Hematopoietic multipotent progenitor cell (in vitro differentiated cells): Measurements from ENCODE around the gene FYN. TPM values are rescaled to one million over a fixed set of nuclear protein-coding genes. Genes with fewer than 3 reads are reported as not detected.

ENCODE experiments used
- DNase-seq, 3 donors: peaks; one replicate each; pipeline ENCODE4 v3.0.0-alpha.2; 2011 to 2015; ENCODE audit warnings: low read depth in 2 of 3, low spot score in 2 of 3
- total RNA-seq: library from RNA; depleted of rRNA; stranded (reverse); fragments of >200 nt; gene quantifications from one replicate; pipeline ENCODE4 v1.2.3, GENCODE V29; 2012

The FYN gene
- total RNA-seq, 1 donor, result 20.2 TPM

DNA sequence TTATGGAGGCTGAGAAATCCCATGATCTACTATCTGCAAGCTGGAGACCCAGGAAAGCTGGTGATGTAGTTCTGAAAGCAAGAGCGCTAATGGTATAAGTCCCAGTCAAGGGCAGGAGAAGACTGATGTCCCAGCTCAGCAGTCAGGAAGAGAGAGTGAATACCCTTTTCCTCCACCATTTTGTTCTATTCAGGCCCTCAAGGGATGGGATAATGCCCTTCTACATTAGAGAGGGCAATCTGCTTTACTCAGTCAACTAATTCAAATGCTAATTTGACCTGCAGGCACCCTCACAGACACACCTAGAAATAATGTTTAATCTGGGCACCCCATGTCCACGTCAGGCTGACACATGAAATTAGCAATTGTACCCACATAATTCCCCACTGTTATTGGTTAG is 10.8 kb upstream of the FYN start:
- DNase-seq, result no peak

DNA sequence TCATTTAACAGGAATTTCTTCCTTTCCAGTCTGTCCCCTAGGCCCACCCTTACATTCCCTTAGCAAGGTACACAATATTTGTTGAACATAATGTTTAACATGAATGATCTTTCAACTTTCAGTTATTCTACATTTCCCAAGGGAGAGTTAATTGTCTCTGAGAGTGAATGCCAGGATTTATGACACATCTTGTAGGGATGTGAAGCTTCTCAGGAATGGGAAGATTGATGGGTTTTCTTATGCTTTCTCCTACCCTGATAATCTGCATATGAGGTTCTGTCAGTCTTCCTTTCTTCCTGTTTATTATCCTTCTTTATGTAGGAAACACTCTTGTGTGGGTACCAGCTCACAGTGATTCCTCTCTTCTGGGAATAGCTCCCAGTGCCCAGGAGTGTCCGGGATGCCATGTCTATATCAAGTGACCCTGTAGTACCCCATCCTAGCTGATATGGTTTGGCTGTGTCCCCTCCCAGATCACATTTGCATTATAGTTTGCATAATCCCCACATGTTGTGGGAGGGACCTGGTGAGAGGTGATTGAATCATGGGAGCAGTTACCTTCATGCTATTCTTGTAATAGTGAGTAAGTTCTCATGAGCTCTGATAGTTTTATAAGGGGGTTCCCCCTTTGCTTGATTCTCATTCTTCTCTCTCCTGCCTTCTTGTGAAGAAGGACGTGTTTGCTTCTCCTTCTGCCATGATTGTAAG is 7.1 kb upstream of the FYN start:
- no peak for DNase-seq

DNA sequence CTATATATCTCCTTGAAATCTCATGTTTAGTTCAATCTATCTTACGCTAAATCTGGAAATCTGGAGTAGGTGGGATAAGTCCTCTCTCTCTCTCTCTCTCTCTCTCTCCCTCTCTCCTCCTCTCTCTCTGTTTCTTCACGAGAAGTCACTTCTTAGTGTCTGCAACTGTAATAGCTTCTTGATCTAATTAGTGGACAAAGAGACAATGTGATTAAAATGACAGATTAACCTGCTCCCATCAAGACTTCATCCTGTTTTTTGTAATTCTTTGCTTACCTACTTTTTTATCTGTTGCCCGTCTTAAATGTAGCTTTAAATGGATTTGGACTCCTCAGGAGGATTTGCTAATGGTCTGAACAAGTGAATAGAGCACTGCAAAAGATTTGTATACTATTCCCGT is 2.5 kb upstream of the FYN start:
- no peak for DNase-seq

DNA sequence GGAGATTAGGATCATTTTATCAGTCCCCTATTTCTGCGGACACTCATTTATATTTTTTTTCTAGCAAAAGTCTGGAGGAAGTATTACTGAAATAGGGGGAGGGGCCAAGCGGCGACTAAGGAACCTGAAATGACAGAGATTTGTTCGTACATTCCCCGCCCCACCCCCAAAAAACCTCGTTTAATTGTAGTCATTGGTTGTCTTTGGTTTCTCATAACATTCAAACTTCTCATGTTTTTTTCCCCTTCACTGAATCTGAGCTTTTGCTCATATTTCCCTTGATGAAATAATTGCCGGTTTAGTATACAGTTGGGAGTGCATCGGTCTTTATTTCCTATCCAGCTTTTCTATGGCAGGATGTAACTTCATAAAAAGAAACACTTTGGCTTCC is 768 bp upstream of the FYN start:
- DNase-seq, result peak in 2 of 3 donors; percentile 59 to 71

DNA sequence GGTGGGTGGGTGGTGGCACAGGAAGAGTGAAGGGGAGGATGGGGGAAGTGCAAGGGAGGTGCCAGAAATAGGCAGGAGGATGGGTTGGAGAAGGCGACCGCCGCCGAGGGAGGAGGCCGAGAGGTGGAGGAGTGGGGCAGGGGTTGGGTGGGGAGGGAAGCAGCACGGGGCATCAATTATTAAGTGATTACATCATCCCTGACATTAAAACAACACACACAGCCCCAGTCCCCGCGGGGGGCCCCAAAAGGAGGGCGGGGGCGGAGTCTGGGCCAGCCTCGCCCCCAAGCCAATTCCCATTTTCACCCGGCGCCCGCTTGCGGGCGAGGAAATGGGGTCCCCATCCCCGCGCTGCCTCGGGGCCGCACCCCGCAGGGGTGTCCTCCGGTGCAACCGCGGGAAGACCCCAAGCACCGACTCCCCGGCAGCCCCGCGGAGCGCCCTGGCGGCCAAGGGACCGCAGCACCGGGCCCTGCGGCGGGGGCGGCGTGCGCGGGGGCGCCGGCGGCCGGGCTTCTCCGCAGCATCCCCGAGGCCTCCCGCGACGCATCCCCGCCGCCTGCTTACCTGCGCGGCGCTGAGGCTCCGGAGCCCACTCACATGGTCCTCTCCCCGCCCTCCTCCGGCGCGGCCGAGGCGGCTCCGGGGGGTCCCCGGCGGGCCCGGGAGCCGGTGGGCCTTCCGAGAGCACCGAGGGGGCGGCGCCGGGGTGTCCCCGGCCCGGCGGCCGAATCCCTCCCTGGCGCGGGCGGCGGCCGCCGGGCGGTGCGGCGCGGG is 663 bp downstream of the FYN start:
- peak in 2 of 3 donors; percentile 54 to 73 for DNase-seq

DNA sequence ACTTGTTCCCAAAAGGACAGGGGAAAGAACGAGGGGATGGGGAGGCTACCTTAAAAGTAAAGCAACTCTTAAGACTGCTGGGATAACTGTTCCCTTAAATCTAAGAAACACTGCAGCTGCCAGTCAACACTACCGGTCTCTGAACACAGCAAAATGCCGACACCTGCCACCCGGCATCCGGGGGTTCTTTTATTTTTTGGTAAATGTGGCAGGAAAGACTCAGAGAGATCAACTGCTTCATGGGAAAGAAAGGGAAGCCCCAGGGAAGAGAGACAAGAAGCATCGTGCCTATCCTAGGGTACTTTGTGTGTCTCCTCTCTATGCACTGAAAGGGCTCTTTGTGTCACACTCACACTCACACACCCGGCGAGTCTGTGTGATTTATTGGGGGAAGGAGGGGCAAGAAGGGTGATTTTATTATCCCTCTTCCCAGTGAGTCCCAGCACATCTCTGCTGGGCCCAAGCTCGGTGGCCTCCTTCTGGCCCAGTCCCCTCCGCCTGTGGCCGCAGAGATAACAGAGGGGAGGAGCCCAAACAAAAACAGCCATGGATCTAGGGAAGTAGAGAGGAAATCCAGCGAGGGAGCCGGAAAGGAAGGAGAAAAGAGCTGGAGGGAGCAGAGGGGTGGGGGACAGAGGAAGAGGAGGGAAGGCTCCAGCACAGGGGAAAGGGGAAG is 1.4 kb downstream of the FYN start:
- DNase-seq, result peak in 2 of 3 donors; percentile 16 to 31

DNA sequence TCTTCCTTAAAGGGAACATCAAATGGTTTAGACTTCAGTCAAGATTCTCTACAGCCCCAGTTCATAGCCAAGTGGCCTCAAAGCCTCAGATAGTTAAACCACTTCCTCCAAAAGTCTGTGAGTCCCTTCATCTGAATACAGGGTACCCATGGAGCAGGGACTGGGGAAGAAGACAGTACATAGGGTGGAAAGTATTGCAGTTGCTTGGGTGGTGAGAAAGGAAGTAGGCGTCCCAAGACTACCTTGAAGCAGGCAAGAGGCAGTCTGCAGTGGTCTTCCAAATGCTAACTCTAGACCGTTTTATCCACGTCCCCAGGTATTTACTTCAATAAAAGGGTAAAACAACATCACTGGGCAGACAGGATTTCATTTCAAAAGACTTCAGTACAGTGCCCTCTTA is 2.0 kb downstream of the FYN start:
- DNase-seq, result peak in 2 of 3 donors; percentile 17 to 66

DNA sequence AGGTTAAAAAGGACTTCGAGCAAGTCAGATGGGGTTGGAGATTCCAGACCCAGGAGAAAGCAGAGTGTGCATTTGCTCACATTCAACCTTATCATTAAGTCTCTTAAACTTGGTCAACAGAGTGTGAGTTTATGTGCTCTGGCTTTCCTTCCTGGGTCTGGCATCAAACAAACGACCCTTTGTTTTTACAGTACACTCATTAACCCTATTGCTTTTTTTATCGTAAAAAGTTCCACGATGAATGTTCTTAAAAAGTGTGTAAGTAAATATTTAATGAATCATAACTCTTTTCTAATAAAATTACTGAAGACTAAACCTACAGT is 2.5 kb downstream of the FYN start:
- no peak for DNase-seq

DNA sequence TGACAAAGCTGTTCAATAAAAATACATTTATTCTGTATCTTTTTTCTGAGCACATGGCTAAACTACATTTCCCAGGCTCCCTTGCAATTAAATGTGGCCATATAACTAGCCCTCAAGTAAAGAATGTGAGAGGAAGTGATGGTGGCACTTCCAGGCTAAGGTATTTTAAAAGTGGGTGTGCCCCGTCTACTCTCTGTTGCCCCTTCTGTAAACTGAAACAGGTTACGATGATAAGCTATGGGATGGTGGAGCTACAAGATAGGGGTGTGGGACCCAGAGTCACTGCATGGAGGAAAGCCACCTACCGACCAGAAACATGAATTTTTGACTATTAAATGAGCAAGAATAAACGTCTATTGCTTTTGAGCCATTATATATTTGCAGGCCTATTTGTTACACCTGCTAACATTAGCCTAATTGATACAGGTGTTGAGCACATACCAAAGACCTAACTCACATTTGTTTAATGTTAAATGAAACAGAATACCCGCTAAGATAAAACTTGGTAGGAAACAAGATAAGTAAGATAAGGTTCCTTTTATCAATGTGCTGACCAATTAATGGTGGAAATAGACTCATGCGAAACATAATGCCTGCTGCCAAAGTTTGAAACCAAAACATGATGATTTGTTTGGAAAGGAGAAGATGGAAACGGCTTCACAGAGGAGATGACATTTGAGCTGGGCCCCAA is 3.1 kb downstream of the FYN start:
- no peak for DNase-seq

DNA sequence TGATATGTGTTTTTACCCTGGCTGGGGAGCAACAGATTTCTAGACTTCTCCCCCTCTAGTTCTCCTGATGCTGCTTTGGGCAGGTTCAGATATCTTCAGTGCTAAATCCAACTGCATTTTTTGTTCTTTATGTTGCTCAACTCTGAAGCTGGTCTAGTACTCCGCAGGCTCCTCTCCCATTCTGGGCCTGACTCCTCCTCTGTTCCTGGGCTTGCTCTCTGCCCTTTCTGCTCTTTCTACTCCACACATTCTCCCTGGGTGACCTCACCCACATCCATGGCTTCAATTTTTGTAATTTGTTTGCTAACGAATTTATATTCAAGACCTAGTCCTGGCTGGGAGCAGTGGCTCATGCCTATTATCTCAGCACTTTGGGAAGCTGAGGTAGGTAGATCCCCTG is 6.4 kb downstream of the FYN start:
- no peak for DNase-seq

DNA sequence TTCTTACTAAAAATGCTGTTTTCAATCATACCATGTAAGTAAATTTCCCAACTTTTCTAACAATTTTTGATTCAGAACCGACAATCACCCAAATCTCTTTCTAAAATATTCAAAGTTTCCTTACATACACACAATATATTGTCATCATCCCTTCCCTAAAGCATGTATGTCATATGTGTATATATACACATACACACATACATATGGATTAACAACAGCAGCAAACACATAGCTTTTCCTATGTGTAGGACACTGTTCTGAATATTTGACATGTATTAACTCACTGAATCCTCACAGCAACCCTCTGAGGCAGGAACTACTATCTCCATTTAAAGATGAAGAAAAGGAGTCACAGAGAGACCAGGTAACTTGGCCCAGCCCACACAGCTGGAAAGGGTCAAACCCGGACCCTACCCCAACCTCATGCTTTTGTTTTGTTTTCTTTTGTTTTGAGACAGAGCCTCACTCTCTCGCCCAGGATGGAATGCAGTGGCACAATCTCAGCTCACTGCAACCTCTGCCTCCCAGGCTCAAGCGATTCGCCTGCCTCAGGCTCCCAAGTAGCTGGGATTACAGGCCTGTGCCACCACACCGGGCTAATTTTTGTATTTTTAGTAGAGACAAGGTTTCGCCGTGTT is 7.2 kb downstream of the FYN start:
- DNase-seq, result no peak

DNA sequence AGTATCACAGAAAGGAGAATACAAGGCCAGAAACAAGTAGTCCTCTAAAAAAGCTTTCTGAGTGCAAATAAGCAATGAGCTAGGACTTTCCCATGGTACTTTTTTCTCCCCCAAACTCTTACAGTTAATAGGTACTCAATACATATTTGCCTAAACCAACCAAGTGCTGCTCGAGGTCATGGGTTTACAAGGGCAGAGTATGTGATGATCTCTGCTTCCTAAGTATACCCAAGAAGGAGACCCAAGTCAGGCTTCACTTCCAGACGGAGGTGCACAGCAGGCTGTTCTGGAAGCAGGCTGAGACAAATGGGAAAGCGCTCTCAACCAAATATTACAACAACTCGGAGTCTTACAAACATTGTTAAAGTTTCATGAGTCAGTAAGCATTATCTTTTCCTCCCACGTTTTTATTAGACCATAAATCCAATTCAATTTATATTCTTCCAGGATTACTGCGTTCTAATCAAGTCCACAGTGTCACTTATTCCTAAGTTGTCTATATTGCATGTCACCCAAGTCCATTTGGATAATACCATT is 8.1 kb downstream of the FYN start:
- DNase-seq, result no peak

DNA sequence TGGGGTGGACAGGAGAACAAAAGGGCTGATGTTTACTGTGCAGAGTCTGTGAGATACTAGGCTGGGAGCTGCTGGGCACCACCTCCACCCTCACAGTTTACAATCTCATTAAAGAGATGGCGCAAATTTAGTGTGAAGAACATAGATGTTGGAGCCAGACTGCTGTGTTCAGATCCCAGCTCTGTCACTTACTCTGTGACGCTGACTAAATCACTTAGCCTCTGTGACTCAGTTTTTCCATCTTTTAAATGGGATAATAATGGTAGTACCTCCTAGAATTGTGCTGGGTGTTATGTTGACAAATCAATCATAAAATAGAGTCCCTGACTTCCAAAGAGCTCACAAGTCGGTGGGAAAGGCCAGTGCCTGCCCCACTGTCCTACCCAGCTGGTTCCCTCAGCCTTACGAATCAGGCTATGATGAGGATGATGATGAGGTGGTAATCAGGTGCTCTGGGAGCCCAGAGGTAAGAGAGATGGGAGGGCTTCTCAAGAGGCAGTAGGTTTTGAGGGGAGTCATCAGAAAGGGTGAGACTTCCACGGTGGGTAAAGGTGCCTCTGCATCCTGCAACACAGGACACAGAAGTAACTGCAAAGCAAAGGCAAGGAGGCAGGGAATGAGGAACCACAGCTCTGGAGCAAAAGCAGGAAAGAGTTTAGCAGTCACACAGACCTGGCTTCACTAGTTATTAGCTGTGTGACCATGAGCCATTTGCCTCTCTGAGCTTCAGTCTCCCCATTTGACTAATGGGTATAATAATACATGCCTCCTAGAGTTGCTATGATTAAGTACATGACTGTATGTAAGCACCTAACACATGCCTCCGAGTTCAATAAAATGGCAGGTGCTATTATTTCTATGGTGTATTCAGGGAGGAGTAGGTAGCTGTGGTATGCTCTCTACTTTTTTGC is 8.9 kb downstream of the FYN start:
- no peak for DNase-seq

DNA sequence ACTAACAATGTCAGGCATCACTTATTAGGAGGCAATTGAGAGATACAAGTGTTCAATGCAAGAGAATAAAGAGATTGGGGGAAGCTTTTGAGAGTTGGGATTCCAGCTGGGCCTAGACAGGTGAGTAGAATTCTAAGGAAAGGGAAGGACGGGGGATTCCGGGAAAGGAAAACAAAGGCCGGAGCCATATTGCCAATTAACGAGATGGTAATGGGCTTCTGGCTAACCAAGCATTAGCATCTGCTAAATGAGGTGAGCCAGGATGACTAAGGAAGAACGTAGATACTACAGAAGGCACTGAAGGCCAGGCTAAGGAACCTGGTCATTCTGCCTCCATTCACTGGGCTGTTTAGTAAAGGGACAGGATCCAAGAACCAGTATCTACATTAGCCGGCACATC is 10.5 kb downstream of the FYN start:
- no peak for DNase-seq

DNA sequence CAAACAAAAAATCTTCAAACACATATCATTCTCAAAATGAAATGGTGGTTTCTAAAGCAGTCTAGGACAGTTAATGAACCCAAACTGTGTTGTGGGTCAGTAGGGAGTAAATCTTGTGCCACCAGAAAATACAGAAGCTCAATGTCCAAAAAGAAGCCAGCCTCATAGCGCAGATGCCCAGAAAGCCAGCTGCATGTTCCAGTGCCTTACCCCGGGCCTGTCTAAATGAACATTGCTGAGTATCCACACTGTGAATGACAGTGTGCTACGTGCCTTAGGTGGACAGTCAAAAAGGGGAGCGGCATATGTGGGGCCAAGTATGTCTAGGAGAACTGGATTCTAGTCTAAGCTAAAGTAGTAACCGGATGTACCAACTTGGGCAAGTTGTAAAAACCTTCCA is 10.9 kb downstream of the FYN start:
- DNase-seq, result no peak

DNA sequence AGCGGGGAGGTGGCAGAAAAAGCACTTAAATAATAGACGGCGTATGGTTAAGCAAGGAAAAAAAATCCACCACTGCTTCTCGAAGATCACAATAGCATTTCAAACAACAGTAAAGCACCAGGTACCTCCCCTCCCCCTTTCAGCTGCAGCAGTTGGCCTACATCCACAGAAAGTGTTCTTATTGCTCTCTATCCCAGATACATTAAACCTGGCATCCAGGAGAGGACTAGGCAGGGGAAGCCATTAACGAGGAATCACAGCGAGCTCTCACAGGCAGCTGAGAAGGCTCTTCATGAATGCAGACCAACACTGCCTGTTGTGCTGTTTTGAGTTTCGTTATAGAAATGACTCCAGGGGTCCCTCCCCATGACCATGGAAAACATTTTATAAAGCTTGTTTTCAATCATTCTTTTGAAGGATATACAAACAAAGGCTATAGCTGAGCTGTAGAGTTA is 11.8 kb downstream of the FYN start:
- no peak for DNase-seq

DNA sequence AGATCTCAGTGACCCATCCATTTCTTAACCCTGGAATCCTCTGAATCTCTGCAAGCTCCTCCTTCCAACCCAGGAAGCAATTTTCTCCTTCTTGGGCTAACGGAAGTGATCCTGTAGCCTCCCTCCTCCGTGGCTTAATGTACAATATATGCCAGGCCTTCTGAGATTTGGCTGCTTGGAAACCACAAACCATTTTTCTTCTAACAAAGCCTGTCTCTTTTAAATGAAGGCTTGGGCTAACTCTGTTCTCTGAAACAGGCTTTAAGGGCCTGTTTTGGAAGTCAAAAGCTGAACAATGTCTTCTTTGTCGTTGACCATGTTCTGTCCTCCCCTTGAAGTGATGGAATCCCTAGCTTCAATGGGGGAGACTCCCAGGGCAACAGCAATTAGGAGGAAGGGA is 14.9 kb downstream of the FYN start:
- no peak for DNase-seq

DNA sequence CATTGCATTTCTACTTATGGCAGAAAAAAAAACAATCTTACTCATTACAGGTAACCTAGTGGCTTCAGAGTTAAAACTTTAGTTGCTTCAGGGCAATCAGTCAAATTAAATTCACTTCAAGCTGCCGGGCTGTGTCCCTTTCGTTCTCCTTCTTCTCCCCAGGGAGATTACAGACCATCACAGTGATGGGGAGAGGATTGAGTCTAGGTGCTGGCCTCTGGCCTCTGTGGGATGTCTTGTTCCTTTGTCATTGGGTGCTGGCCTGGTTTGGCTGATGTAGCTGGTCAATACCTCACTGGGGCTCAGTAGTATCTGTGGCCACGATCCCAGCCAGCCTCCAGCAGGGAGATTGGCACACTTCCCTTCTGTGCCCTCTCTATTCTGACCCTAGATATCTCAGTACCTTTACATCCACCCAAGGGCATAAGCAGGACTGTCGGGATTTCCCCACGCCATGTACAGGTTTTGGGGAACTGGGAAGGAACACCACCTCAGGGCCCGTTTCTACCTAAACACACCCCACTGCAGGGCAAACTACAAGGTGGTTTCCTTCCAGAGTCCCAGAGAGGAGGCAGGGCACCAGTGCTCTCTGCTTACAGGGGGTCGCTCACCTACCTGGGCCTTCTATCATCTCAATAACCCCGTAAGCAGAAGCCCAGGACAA is 15.4 kb downstream of the FYN start:
- DNase-seq, result no peak

DNA sequence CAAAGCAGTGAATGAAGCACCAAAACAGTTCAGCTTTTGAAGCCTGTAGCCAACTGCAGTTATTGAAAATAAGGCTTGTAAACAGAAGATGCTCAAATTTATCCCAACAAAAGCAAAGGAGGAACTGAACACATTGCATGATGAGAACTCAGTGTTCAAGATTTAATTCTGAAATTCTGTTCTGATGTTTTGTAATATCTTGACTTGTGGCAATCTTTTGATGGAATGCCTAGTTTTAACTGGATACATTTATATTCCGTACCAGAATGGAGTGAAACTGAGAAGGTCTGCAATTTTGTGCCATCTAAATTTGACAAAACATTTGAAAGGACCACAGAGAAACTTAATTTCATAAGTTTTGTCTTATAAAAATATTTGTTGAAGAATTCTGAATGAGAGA is 17.5 kb downstream of the FYN start:
- DNase-seq, result no peak
